H9 (cell line): Measurements from ENCODE around the gene CNN3. TPM values are rescaled to one million over a fixed set of nuclear protein-coding genes. Genes with fewer than 3 reads are reported as not detected.

Experiments
- DNase-seq: peaks from one replicate; pipeline ENCODE4 v3.0.0-alpha.2; 2017
- H2AFZ ChIP-seq: one replicate; pipeline ENCODE4 v1.6.1; 2013; ENCODE audit warnings: mild to moderate bottlenecking, low read length, control low read depth, moderate library complexity
- H2AK5ac ChIP-seq: 2 replicates; pipeline ENCODE4 v1.6.1; 2013; ENCODE audit warnings: low read length, control low read depth, mixed read lengths; ENCODE audit not compliant: insufficient read length
- H2BK120ac ChIP-seq: one replicate; pipeline ENCODE4 v1.6.1; 2013; ENCODE audit warnings: low read depth, mild to moderate bottlenecking, low read length, control low read depth, inconsistent platforms; ENCODE audit not compliant: poor library complexity, severe bottlenecking
- H2BK12ac ChIP-seq: 2 replicates; pipeline ENCODE4 v1.6.1; 2013; ENCODE audit warnings: low read length, control low read depth, mixed read lengths, low read depth; ENCODE audit not compliant: insufficient read length
- H2BK15ac ChIP-seq: 2 replicates; pipeline ENCODE4 v1.6.1; 2013; ENCODE audit warnings: low read depth, low read length, control low read depth
- H2BK20ac ChIP-seq: one replicate; pipeline ENCODE4 v1.6.1; 2013; ENCODE audit warnings: low read depth, mild to moderate bottlenecking, low read length, control low read depth, inconsistent platforms; ENCODE audit not compliant: poor library complexity, severe bottlenecking
- H2BK5ac ChIP-seq: 2 replicates; pipeline ENCODE4 v1.6.1; 2013; ENCODE audit warnings: low read length, control low read depth, mixed read lengths; ENCODE audit not compliant: insufficient read length
- H3K14ac ChIP-seq: 2 replicates; pipeline ENCODE4 v1.6.1; 2013; ENCODE audit warnings: low read length, control low read depth; ENCODE audit not compliant: insufficient read depth
- H3K18ac ChIP-seq: 2 replicates; pipeline ENCODE4 v1.6.1; 2013; ENCODE audit warnings: low read depth, mild to moderate bottlenecking, mixed read lengths, low read length, control low read depth; ENCODE audit not compliant: insufficient read length
- H3K23ac ChIP-seq: 2 replicates; pipeline ENCODE4 v1.6.1; 2013; ENCODE audit warnings: low read length, control low read depth, mixed read lengths, low read depth; ENCODE audit not compliant: insufficient read length
- H3K23me2 ChIP-seq: 2 replicates; pipeline ENCODE4 v1.6.1; 2013; ENCODE audit warnings: low read depth, mild to moderate bottlenecking, mixed read lengths, low read length, control low read depth; ENCODE audit not compliant: insufficient read length, poor library complexity, severe bottlenecking
- H3K27ac ChIP-seq: 2 replicates; pipeline ENCODE4 v1.5.1; 2013; ENCODE audit warnings: low read length, control low read depth, mixed read lengths, low read depth; ENCODE audit not compliant: insufficient read length
- H3K27me3 ChIP-seq: 2 replicates; pipeline ENCODE4 v1.6.1; 2013; ENCODE audit warnings: low read length, control low read depth, inconsistent platforms; ENCODE audit not compliant: insufficient read depth
- H3K4ac ChIP-seq: 2 replicates; pipeline ENCODE4 v1.6.1; 2013; ENCODE audit warnings: low read depth, mild to moderate bottlenecking, control low read depth, inconsistent platforms, low read length, moderate library complexity
- H3K4me1 ChIP-seq: 2 replicates; pipeline ENCODE4 v1.6.1; 2013; ENCODE audit warnings: low read length, control low read depth, inconsistent platforms; ENCODE audit not compliant: insufficient read depth
- H3K4me2 ChIP-seq: 2 replicates; pipeline ENCODE4 v1.6.1; 2013; ENCODE audit warnings: low read length, control low read depth, mixed read lengths; ENCODE audit not compliant: insufficient read length, insufficient read depth
- H3K56ac ChIP-seq: 2 replicates; pipeline ENCODE4 v1.6.1; 2013; ENCODE audit warnings: low read depth, mild to moderate bottlenecking, mixed read lengths, low read length, control low read depth; ENCODE audit not compliant: insufficient read length
- H3K79me1 ChIP-seq: 2 replicates; pipeline ENCODE4 v1.6.1; 2013; ENCODE audit warnings: low read depth, mild to moderate bottlenecking, moderate library complexity, low read length, control low read depth, inconsistent platforms; ENCODE audit not compliant: insufficient read depth, poor library complexity, severe bottlenecking
- H3K79me2 ChIP-seq: 2 replicates; pipeline ENCODE4 v1.6.1; 2013; ENCODE audit warnings: low read length, control low read depth, inconsistent platforms; ENCODE audit not compliant: insufficient read depth
- H3K9ac ChIP-seq: 2 replicates; pipeline ENCODE4 v1.6.1; 2013; ENCODE audit warnings: low read length, control low read depth, mixed read lengths; ENCODE audit not compliant: insufficient read length; ENCODE audit errors: extremely low read depth
- H3K9me3 ChIP-seq: one replicate; pipeline ENCODE4 v1.6.1; 2013; ENCODE audit warnings: low read depth, low read length, inconsistent platforms; ENCODE audit not compliant: control insufficient read depth
- H3T11ph ChIP-seq: one replicate; pipeline ENCODE4 v1.6.1; 2013; ENCODE audit warnings: mild to moderate bottlenecking, low read length, control low read depth, inconsistent platforms
- H4K20me1 ChIP-seq: one replicate; pipeline ENCODE4 v1.6.1; 2013; ENCODE audit not compliant: control insufficient read depth, insufficient read length, insufficient read depth
- H4K5ac ChIP-seq: 2 replicates; pipeline ENCODE4 v1.6.1; 2013; ENCODE audit warnings: low read depth, mild to moderate bottlenecking, mixed read lengths, low read length, control low read depth; ENCODE audit not compliant: insufficient read length
- H4K8ac ChIP-seq: replicated peaks from 2 replicates; pipeline ENCODE4 v1.6.1; 2013; ENCODE audit warnings: low read length, control low read depth, mixed read lengths, low read depth; ENCODE audit not compliant: insufficient read length
- H4K91ac ChIP-seq: 2 replicates; pipeline ENCODE4 v1.6.1; 2013; ENCODE audit warnings: low read depth, mild to moderate bottlenecking, moderate library complexity, mixed read lengths, low read length, control low read depth; ENCODE audit not compliant: insufficient read length
- H3K27ac Mint-ChIP-seq, 3 experiments: 2 replicates in 2 of 3; 3 replicates in 1 of 3; pipeline ENCODE4 v1.8.0; 2020 to 2021; ENCODE audit warnings: mixed read lengths in 3 of 3, mild to moderate bottlenecking in 1 of 3, moderate library complexity in 1 of 3
- H3K27me3 Mint-ChIP-seq: 2 replicates; pipeline ENCODE4 v1.8.0; 2021; ENCODE audit warnings: low read depth, mild to moderate bottlenecking, moderate library complexity, mixed read lengths
- H3K36me3 Mint-ChIP-seq, 3 experiments: 2 replicates in 2 of 3; 3 replicates in 1 of 3; pipeline ENCODE4 v1.8.0; 2020 to 2021; ENCODE audit warnings: low read depth in 3 of 3, mixed read lengths in 3 of 3; ENCODE audit not compliant: insufficient read depth in 1 of 3
- H3K4me1 Mint-ChIP-seq, 2 experiments: 2 replicates each; pipeline ENCODE4 v1.8.0; 2020; ENCODE audit warnings: mixed read lengths in 2 of 2
- H3K4me3 Mint-ChIP-seq, 2 experiments: 2 replicates in 1 of 2; 3 replicates in 1 of 2; pipeline ENCODE4 v1.8.0; 2020 to 2021; ENCODE audit warnings: mild to moderate bottlenecking in 2 of 2, mixed read lengths in 2 of 2, moderate library complexity in 1 of 2
- H3K9me3 Mint-ChIP-seq, 2 experiments: 2 replicates in 1 of 2; 3 replicates in 1 of 2; pipeline ENCODE4 v1.8.0; 2020; ENCODE audit warnings: mild to moderate bottlenecking in 2 of 2, mixed read lengths in 2 of 2, moderate library complexity in 1 of 2
- WGBS: extraction: QIAGEN DNeasy Blood & Tissue Kit; methylation state at CpG from one replicate; pipeline ENCODE4 v1.1.7; 2013; ENCODE audit warnings: missing lambda C conversion rate, low lambda C conversion rate, mixed read lengths; ENCODE audit not compliant: insufficient read length; ENCODE audit errors: extremely low coverage; 5-methylcytosine and 5-hydroxymethylcytosine counted together
- total RNA-seq: library from RNA; stranded (reverse); gene quantifications from 2 replicates; pipeline ENCODE4 v1.2.1, GENCODE V29; 2021
- TF ChIP-seq, protein P1 (sequence below): fragments of 200-600 bp; sonication (generic); conservative IDR thresholded peaks from 3 replicates; pipeline ENCODE4 v1.8.0; 2021; ENCODE audit warnings: antibody characterized with exemption, mild to moderate bottlenecking

CNN3 gene
- total RNA-seq, 1 experiment from 2014 or later = 279 TPM

DNA sequence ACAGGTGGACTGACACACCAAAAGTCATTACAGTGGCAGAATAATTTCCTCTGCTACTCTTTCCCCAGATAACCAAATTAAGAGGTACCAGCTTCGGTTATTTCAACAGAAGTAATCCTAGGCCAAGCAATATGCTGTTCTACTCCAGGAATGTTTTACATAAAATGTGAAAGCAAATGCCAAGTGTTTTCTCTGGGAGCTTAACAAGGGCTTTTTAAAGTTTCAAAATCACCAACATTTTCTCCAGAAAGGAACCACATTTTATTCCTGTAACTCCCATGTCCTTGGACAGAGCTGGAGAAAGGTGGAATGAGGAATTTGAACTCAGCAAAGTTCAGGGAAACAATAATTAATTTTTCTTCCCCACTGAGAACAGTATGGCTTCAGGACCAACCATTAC is 27.2 kb downstream of the CNN3 start:
- no peaks in the 10 kb centered on the region for H3K27me3 ChIP-seq
- H4K5ac ChIP-seq = no peak overlapping the region
- no peak overlapping the region for H3K4me2 ChIP-seq
- H3K23ac ChIP-seq = no peak overlapping the region
- H3K36me3 Mint-ChIP-seq = peaks cover 24 to 76% (median 72%) of the 10 kb centered on the region in 3 experiments
- H3K4me3 Mint-ChIP-seq = no peak overlapping the region
- H4K8ac ChIP-seq = no peak overlapping the region
- H3T11ph ChIP-seq = no peak overlapping the region
- H3K9me3 ChIP-seq = no peaks in the 10 kb centered on the region
- no peak overlapping the region for H3K56ac ChIP-seq
- peaks cover 6% of the 10 kb centered on the region for H3K79me1 ChIP-seq
- H2BK120ac ChIP-seq = no peak overlapping the region
- no peak overlapping the region for H2BK5ac ChIP-seq
- H3K27ac Mint-ChIP-seq = no peak overlapping the region
- no peak overlapping the region for H3K4ac ChIP-seq
- H2AK5ac ChIP-seq = no peak overlapping the region
- H2BK12ac ChIP-seq = no peak overlapping the region
- no peak overlapping the region for H4K91ac ChIP-seq
- no peak overlapping the region for H3K9ac ChIP-seq
- DNase-seq = no peak
- TF ChIP-seq, protein P1, sequence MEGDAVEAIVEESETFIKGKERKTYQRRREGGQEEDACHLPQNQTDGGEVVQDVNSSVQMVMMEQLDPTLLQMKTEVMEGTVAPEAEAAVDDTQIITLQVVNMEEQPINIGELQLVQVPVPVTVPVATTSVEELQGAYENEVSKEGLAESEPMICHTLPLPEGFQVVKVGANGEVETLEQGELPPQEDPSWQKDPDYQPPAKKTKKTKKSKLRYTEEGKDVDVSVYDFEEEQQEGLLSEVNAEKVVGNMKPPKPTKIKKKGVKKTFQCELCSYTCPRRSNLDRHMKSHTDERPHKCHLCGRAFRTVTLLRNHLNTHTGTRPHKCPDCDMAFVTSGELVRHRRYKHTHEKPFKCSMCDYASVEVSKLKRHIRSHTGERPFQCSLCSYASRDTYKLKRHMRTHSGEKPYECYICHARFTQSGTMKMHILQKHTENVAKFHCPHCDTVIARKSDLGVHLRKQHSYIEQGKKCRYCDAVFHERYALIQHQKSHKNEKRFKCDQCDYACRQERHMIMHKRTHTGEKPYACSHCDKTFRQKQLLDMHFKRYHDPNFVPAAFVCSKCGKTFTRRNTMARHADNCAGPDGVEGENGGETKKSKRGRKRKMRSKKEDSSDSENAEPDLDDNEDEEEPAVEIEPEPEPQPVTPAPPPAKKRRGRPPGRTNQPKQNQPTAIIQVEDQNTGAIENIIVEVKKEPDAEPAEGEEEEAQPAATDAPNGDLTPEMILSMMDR = no peak
- H3K9me3 Mint-ChIP-seq = no peaks in the 10 kb centered on the region
- no peak overlapping the region for H2BK15ac ChIP-seq
- no peaks in the 10 kb centered on the region for H3K23me2 ChIP-seq
- no peak overlapping the region for H3K14ac ChIP-seq
- H3K27me3 Mint-ChIP-seq = no peaks in the 10 kb centered on the region
- no peaks in the 10 kb centered on the region for H3K4me1 ChIP-seq
- H4K20me1 ChIP-seq = no peaks in the 10 kb centered on the region
- H3K27ac ChIP-seq = no peak overlapping the region
- H3K79me2 ChIP-seq = peaks cover 6% of the 10 kb centered on the region; the same call in 1 of the 2 replicates
- H3K4me1 Mint-ChIP-seq = peaks cover 8 to 10% of the 10 kb centered on the region in 2 experiments
- no peak overlapping the region for H2BK20ac ChIP-seq
- no peak overlapping the region for H3K18ac ChIP-seq
- WGBS = no CpG with 5 or more reads among the region's 1 CpG
- no peak overlapping the region for H2AFZ ChIP-seq
